Activated T-cell treated with anti-CD3 and anti-CD28 coated beads, Interleukin-2, amount 50 U/mL, for 4 hours (primary cell): ENCODE results near the gene ACTN4. TPM values are rescaled to one million over a fixed set of nuclear protein-coding genes. Genes with fewer than 3 reads are reported as not detected.

Source experiments
- ATAC-seq, 2 donors: fragments of 200-7000 bp; cut with Tn5 transposase; one replicate each; pipeline ENCODE4 v1.10.0; 2021
- DNase-seq: peaks from one replicate; pipeline ENCODE4 v3.0.0-alpha.2; 2020
- H3K27me3 Mint-ChIP-seq: one replicate; pipeline ENCODE4 v1.8.0; 2021; ENCODE audit warnings: low read depth, mixed read lengths
- H3K36me3 Mint-ChIP-seq: one replicate; pipeline ENCODE4 v1.8.0; 2022; ENCODE audit warnings: mixed read lengths; ENCODE audit not compliant: insufficient read depth
- H3K4me1 Mint-ChIP-seq: one replicate; pipeline ENCODE4 v1.8.0; 2021; ENCODE audit warnings: low read depth, mixed read lengths
- H3K4me3 Mint-ChIP-seq: one replicate; pipeline ENCODE4 v1.8.0; 2021; ENCODE audit warnings: mild to moderate bottlenecking, moderate library complexity, mixed read lengths
- H3K9me3 Mint-ChIP-seq: one replicate; pipeline ENCODE4 v1.8.0; 2021; ENCODE audit warnings: mixed read lengths
- total RNA-seq, 3 donors: library from RNA; stranded (reverse); gene quantifications; one replicate each; pipeline ENCODE4 v1.2.1, GENCODE V29; 2021

ACTN4 gene
- total RNA-seq, 3 donors from 2014 or later, result 215 to 233 (median 230) TPM

GRCh38 chr19:38736413-38737280 is 89.2 kb downstream of the ACTN4 start:
- H3K27me3 Mint-ChIP-seq, result peaks cover 2% of the 10 kb centered on the region
- ATAC-seq, result peak; percentile 26 to 34
- DNase-seq, result peak; percentile 68
- peak overlapping the region; percentile 38 for H3K4me3 Mint-ChIP-seq
- H3K36me3 Mint-ChIP-seq, result peaks cover 2% of the 10 kb centered on the region
- H3K4me1 Mint-ChIP-seq, result peaks cover 39% of the 10 kb centered on the region
- no peaks in the 10 kb centered on the region for H3K9me3 Mint-ChIP-seq

DNA sequence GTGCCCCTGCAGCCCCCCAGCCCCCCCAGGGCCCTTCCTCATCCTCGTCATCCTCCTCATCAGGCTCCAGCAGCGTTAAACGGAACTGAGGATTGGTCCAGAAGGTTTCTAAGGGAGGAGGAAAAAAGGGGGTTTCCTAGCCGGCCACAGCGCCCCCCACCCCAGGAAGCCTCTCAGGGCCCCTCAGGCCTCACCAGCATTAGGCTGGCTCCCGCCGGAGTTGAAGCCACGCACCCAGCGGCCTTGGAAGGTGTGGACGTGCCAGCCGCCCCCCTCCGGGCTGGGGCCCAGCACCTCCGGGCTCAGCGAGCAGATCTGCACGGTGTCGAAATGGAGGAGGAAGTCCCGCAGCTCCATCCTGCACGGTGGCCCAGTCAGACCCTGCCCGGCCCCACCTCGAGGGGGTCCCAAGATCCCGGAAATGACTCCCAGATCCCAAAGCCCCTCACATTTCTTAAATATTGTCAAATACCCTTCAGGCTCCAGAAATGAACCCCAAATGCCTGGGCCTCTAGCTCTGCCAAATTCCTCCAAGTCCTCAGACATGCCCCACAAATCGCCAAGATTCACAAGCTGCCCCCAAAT is 89.9 kb downstream of the ACTN4 start:
- Mint-ChIP-seq H3K9me3 (no peaks in the 10 kb centered on the region), H3K36me3 (peaks cover 2% of the 10 kb centered on the region), H3K4me1 (peaks cover 39% of the 10 kb centered on the region), H3K27me3 (peaks cover 2% of the 10 kb centered on the region), H3K4me3 (peak overlapping the region; percentile 65)
- DNase-seq (no peak), ATAC-seq (no peak)

DNA sequence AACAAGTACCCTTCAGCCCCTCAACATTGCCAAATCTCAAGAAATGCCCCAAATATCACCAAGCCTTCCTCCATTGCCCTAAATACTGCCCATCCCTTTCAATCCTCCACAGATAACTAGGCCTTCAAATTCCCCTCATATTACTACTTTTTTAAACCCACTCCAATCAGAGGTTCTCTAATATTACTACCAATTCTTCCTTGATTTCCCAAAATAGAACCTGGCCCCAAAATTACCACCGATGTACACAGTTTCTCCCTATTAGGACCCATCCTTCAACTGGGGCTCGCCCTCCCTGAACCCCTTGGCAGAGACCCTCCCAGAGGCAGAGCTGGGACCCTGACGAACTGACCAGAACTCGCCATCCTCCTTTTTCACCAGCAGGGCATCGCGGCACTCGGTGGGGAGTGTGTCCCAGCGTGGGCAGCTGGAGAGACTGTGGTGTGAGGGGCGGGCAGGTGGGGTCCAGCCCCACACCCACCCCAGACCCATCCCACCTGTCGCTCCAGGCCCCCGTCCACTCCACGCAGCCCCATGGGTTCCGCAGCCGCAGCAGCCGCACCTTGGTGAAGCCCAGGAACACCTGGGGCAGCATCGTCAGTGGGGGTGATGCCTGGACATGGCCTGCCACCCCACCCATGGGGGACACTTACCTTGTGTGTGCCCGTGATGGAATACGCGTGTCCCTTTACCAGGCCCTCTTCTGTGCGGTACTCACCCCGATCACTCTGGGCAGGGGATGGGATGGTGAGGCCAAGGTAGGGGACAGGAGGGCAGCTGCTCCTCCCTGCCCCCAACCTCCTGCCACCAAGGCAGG is 90.7 kb downstream of the ACTN4 start:
- H3K9me3 Mint-ChIP-seq, result no peaks in the 10 kb centered on the region
- peaks cover 2% of the 10 kb centered on the region for H3K36me3 Mint-ChIP-seq
- H3K27me3 Mint-ChIP-seq, result peaks cover 2% of the 10 kb centered on the region
- peak overlapping the region; percentile 65 for H3K4me3 Mint-ChIP-seq
- DNase-seq (no peak), ATAC-seq (no peak)
- H3K4me1 Mint-ChIP-seq, result peaks cover 39% of the 10 kb centered on the region

DNA sequence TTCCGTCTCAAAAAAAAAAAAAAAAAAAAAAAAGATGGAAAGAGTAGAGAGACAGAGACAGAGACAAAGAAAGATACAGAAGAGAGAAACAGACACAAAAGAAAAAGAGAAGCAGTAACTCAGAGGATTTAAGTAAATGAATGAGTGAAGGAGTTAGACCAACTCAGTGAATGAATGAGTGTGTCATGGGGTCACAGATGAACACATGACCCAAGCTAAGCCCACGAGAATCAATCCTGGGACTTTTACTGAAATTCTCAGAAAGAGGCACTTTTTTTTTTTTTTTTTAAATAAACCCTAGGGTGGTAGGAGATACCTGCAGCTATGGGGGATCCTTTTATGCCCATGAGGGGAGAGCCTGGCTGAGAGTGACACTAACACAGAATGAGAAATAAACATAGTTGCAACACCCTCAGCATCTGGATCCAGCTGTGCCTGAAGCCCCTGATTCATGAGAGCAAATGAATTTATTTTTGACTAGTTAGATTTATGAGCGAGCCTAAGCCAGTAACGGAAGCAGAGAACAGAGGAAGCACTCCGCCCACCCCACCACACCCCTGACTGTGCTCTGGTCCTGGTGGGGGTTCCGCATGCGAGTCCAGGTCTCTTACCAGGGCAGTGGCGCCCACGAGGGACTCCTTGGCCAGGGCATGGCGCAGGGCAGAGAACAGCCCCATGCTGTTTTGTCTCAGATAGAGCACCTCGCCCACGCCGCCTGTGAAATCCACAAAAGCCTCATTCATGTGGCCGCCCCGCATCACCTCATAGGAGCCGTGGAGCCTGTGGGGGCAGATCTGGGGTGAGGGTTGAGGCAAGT is 92.2 kb downstream of the ACTN4 start:
- Mint-ChIP-seq H3K36me3 (peaks cover 2% of the 10 kb centered on the region), H3K9me3 (no peaks in the 10 kb centered on the region), H3K27me3 (peaks cover 2% of the 10 kb centered on the region), H3K4me3 (no peak overlapping the region), H3K4me1 (peaks cover 29% of the 10 kb centered on the region)
- no peak for DNase-seq
- peak in 1 of 2 donors; percentile 10 for ATAC-seq

DNA sequence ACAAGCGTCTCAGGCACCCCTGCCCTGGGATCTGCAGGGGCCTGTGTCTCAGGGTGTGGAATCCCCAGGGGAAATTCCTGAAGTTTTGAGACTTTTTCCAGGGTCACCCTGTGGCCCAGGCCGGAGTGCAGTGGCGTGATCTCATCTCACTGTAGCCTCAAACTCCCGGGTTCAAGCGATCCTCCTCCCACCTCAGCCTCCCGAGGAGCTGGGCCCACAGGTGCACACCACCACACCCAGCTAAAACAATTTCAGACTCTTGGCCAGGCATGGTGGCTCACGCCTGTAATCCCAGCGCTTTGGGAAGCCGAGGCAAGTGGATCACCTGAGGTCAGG is 92.8 kb downstream of the ACTN4 start:
- ATAC-seq, result peak in 1 of 2 donors; percentile 4
- H3K4me1 Mint-ChIP-seq, result peaks cover 23% of the 10 kb centered on the region
- H3K4me3 Mint-ChIP-seq, result no peak overlapping the region

DNA sequence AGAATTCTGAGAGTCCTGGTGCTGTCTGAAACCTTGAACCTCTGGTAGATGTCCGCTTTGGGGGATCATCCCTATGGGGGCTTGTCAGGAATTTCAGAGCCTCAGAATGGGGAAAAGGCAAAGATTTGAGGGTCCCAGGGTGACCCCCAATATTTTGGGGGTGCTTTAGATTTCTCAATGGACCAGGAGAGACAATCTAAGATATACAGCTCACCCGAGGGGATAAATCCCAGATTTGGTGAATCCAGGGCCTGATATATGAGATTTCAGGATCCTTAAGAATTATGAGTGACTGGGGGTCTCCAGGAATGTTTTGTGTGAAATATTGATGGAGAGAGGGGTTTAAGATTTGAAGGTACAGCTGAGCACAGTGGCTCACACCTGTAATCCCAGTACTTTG is 93.5 kb downstream of the ACTN4 start:
- Mint-ChIP-seq H3K4me3 (no peak overlapping the region), H3K4me1 (peaks cover 21% of the 10 kb centered on the region), H3K9me3 (no peaks in the 10 kb centered on the region), H3K36me3 (peaks cover 2% of the 10 kb centered on the region), H3K27me3 (peaks cover 2% of the 10 kb centered on the region)
- ATAC-seq (no peak), DNase-seq (no peak)

More for the DNA sequence above, 92.8 kb downstream of the ACTN4 start:
- H3K27me3 Mint-ChIP-seq, result peaks cover 2% of the 10 kb centered on the region
- peaks cover 2% of the 10 kb centered on the region for H3K36me3 Mint-ChIP-seq
- H3K9me3 Mint-ChIP-seq, result no peaks in the 10 kb centered on the region
- DNase-seq, result no peak

- no peak overlapping the region for H3K4me3 Mint-ChIP-seq
- H3K9me3 Mint-ChIP-seq, result no peaks in the 10 kb centered on the region
- H3K27me3 Mint-ChIP-seq, result peaks cover 2% of the 10 kb centered on the region
- DNase-seq (no peak), ATAC-seq (no peak)
- peaks cover 18% of the 10 kb centered on the region for H3K4me1 Mint-ChIP-seq
- H3K36me3 Mint-ChIP-seq, result peaks cover 2% of the 10 kb centered on the region
These were observed 94.2 kb downstream of the ACTN4 start for GRCh38 chr19:38741670-38742069.

- Mint-ChIP-seq H3K4me1 (peaks cover 18% of the 10 kb centered on the region), H3K9me3 (no peaks in the 10 kb centered on the region), H3K27me3 (peaks cover 2% of the 10 kb centered on the region), H3K36me3 (peaks cover 2% of the 10 kb centered on the region), H3K4me3 (no peak overlapping the region)
- ATAC-seq, result no peak
- DNase-seq, result no peak
These were observed 94.8 kb downstream of the ACTN4 start for GRCh38 chr19:38742296-38742695.

DNA sequence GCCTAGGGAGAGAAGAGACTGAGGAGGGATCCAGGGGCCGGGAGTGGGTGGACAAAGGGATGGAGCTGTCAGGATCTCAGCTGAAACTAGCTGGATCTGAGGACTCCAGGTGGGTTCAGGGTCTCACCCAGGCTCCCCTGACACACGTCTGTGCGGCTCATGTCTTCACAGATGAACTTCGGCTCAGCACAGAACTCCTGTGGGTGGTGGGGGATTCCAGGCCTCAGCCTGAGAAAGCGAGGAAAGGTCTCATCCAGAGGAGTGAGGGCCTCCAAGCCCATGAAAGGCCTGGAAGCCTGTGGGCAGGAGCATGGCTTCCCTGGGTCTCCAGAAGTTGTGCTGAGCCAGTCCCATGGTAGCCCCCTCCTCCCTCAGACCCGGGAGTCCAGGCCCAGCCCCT is 95.5 kb downstream of the ACTN4 start:
- Mint-ChIP-seq H3K9me3 (no peaks in the 10 kb centered on the region), H3K4me1 (peaks cover 13% of the 10 kb centered on the region), H3K27me3 (no peaks in the 10 kb centered on the region), H3K4me3 (no peak overlapping the region), H3K36me3 (peaks cover 2% of the 10 kb centered on the region)
- ATAC-seq (no peak), DNase-seq (no peak)

DNA sequence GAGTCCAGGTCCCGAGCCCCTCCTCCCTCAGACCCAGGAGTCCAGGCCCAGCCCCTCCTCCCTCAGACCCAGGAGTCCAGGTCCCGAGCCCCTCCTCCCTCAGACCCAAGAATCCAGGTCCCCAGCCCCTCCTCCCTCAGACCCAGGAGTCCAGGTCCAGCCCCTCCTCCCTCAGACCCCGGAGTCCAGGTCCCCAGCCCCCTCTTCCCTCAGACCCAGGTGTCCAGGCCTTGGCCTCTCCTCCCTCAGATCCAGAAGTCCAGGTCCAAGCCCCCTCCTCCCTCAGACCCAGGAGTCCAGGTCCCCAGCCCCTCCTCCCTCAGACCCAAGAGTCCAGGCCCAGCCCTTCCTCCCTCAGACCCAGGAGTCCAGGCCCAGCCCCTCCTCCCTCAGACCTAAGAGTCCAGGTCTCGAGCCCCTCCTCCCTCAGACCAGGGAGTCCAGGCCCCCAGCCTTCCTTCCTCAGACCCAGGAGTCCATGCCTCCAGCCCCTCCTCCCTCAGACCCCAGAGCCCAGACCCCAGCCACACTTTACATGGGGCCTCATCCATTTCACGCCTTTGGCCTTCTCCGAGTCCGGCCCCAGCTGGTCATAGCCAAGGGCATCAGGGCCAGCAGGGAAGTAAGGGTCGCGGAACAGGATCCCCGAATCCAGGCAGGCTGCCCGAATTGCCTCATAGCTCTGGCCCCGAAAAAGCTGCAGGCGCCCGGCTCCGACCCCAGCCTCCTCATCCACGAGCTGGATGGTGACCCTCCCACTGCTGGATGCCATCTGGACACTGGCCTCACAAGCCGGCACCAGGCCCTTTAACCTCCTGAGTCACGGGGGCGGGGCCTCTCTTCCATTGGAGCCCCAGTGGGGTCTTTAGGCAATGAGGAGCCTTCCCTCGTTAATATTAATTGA is 96.2 kb downstream of the ACTN4 start:
- H3K9me3 Mint-ChIP-seq, result no peaks in the 10 kb centered on the region

DNA sequence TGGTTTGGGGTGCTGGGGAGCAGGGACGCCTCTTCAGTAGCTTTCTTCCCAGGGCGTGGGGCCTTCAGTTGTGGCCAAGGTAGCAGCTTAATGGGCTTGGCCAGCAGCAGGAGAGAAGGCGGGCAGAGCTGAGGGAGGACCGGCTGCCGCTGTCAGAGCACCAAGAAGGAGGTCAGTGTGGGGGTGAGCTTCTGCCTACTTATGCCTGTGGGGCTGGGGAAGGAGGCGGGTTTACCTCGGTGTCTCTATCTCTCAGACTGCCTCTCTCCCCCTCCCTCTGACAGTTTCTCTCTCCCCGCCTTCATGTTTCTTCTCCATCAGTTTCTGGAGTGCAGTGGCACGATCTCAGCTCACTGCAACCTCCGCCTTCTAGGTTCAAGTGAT is 96.8 kb downstream of the ACTN4 start, which contains the start of gene CAPN12:
Gene CAPN12 (minus strand): TSS at position 177 of the 384 bp plus-strand sequence. CDS start 309 bp downstream, outside the sequence.
- H3K4me1 Mint-ChIP-seq, result peaks cover 7% of the 10 kb centered on the region
- H3K9me3 Mint-ChIP-seq, result no peaks in the 10 kb centered on the region
- DNase-seq (no peak), ATAC-seq (no peak)
- H3K27me3 Mint-ChIP-seq, result no peaks in the 10 kb centered on the region
- no peak within 1 kb of the TSS for H3K4me3 Mint-ChIP-seq
- H3K36me3 Mint-ChIP-seq, result no peaks in the 10 kb centered on the region

More for the DNA sequence above, 96.2 kb downstream of the ACTN4 start:
- Mint-ChIP-seq H3K4me1 (peaks cover 9% of the 10 kb centered on the region), H3K27me3 (no peaks in the 10 kb centered on the region), H3K36me3 (peaks cover under 1% of the 10 kb centered on the region), H3K4me3 (no peak overlapping the region)
- DNase-seq, result no peak
- no peak for ATAC-seq

DNA sequence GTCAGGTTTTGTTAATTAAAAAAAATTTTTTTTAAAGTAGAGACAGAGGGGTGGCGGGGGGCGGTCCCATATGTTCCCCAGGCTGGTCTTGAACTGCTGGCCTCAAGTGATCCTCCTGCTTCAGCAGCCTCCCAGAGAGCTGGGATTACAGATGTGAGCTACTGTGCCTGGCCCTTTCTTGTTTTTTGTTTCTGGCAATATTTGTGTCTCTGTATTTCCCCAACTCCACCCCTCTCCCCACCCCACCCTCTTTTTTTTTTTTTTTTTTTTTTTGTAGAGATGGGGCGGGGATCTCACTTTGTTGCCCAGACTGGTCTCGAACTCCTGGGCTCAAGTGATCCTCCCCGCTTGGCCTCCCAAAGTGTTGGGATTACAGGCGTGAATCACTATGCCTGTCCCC is 97.4 kb downstream of the ACTN4 start:
- Mint-ChIP-seq H3K4me1 (peaks cover under 1% of the 10 kb centered on the region), H3K9me3 (no peaks in the 10 kb centered on the region), H3K4me3 (no peak overlapping the region), H3K27me3 (no peaks in the 10 kb centered on the region), H3K36me3 (no peaks in the 10 kb centered on the region)
- DNase-seq, result no peak
- no peak for ATAC-seq

DNA sequence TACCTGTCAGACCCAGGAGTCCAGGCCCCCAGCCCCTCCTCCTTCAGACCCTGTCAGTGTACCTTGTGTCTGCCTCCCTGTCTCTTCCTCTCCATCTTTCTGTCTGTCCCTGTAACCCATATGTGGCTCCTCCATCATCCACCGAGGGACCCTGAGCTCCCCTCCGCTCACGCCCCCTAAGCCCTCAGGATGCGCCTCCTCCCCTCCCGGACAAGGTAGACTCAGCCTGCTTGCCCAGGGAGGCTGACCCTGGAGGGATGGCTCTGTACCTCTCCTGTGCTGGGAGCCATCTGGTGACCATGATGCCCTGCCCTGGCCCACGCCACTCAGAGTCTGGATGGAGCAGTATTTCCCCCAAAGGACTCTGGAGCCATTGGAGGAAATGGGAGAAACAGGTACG is 97.9 kb downstream of the ACTN4 start:
- Mint-ChIP-seq H3K36me3 (no peaks in the 10 kb centered on the region), H3K9me3 (no peaks in the 10 kb centered on the region), H3K4me1 (no peaks in the 10 kb centered on the region), H3K4me3 (no peak overlapping the region), H3K27me3 (no peaks in the 10 kb centered on the region)
- DNase-seq (no peak), ATAC-seq (no peak)
